Keratinocyte (primary cell): ENCODE measurements around the gene METTL5. TPM values are rescaled to one million over a fixed set of nuclear protein-coding genes. Genes with fewer than 3 reads are reported as not detected.
"Not testable (repeated sequence)": the region's sequence is repeated elsewhere in the genome, so short reads cannot be mapped to it uniquely, and the experiment has no call there.

Source experiments
- DNase-seq: peaks from one replicate; pipeline ENCODE4 v3.0.0-alpha.2; 2011; ENCODE audit warnings: low read depth, missing footprints, low spot score
- FAIRE-seq: peaks from 2 replicates; lab custom pipeline; 2011; peaks lifted over from hg19 to GRCh38; lab: Jason Lieb, UNC
- H2AFZ ChIP-seq: 2 replicates; pipeline ENCODE4 v1.6.0; 2012; ENCODE audit warnings: low read length, control low read depth, inconsistent platforms; ENCODE audit not compliant: control insufficient read depth
- H3K27ac ChIP-seq: 2 replicates; pipeline ENCODE4 v1.5.1; 2011; ENCODE audit warnings: low read length; ENCODE audit not compliant: control insufficient read depth, insufficient read depth
- H3K27me3 ChIP-seq: 3 replicates; pipeline ENCODE4 v1.6.0; 2011; ENCODE audit warnings: low read length; ENCODE audit not compliant: control insufficient read depth, insufficient read depth; ENCODE audit errors: extremely low read depth
- H3K36me3 ChIP-seq, 2 experiments: 2 replicates in 1 of 2; 3 replicates in 1 of 2; pipeline ENCODE4 v1.5.1; 2011; ENCODE audit warnings: low read length in 2 of 2, mild to moderate bottlenecking in 1 of 2; ENCODE audit not compliant: control insufficient read depth in 2 of 2, insufficient read depth in 2 of 2; ENCODE audit errors: extremely low read depth in 1 of 2
- H3K4me1 ChIP-seq: 3 replicates; pipeline ENCODE4 v1.5.1; 2011; ENCODE audit warnings: low read length; ENCODE audit not compliant: control insufficient read depth, insufficient read depth; ENCODE audit errors: extremely low read depth
- H3K4me2 ChIP-seq: 3 replicates; pipeline ENCODE4 v1.6.0; 2011; ENCODE audit warnings: low read depth, low read length; ENCODE audit not compliant: control insufficient read depth, insufficient read depth; ENCODE audit errors: extremely low read depth
- H3K4me3 ChIP-seq, 3 experiments: fragments of 200-600 bp in 1 of 3; sonication (generic) in 1 of 3; 2 replicates in 2 of 3; 3 replicates in 1 of 3; pipeline ENCODE4 v1.5.1; 2011 to 2016; ENCODE audit warnings: low read length in 3 of 3, mild to moderate bottlenecking in 3 of 3, control low read depth in 2 of 3, inconsistent platforms in 1 of 3, low read depth in 1 of 3, mixed read lengths in 1 of 3, mixed run types in 1 of 3, moderate library complexity in 1 of 3; ENCODE audit not compliant: control insufficient read depth in 2 of 3, insufficient read depth in 2 of 3; ENCODE audit errors: extremely low read depth in 1 of 3
- H3K79me2 ChIP-seq: 2 replicates; pipeline ENCODE4 v1.6.0; 2012; ENCODE audit warnings: low read length; ENCODE audit not compliant: control insufficient read depth, insufficient read depth
- H3K9ac ChIP-seq: 3 replicates; pipeline ENCODE4 v1.6.0; 2011; ENCODE audit warnings: low read length; ENCODE audit not compliant: control insufficient read depth, insufficient read depth; ENCODE audit errors: extremely low read depth
- H3K9me1 ChIP-seq: 3 replicates; pipeline ENCODE4 v1.6.0; 2011; ENCODE audit warnings: low read length; ENCODE audit not compliant: control insufficient read depth, insufficient read depth; ENCODE audit errors: extremely low read depth
- H3K9me3 ChIP-seq: 2 replicates; pipeline ENCODE4 v1.5.1; 2012; ENCODE audit warnings: low read depth, low read length; ENCODE audit not compliant: control insufficient read depth
- H4K20me1 ChIP-seq: 3 replicates; pipeline ENCODE4 v1.6.0; 2011; ENCODE audit warnings: low read length; ENCODE audit not compliant: control insufficient read depth, insufficient read depth; ENCODE audit errors: extremely low read depth
- EZH2 ChIP-seq: IDR thresholded peaks from one replicate; pipeline ENCODE4 v1.6.1; 2012; ENCODE audit warnings: inconsistent platforms, mild to moderate bottlenecking, low read length, moderate library complexity
- dilution Hi-C: fragments of 300-500 bp; cut with MboI; formaldehyde crosslinking; loops from one replicate; pipeline ENCODE4 v1.7.0; 2020; ENCODE audit warnings: low sequenced_read_pairs; ENCODE audit not compliant: extremely low pct_ligation_motif_present
- polyA plus RNA-seq, 5 experiments: library from polyadenylated mRNA; depleted of rRNA in 3 of 5; stranded (reverse) in 3 of 5; stranded (forward) in 1 of 5; unstranded in 1 of 5; fragments of >200 nt; gene quantifications; 1 replicate in 1 of 5; 2 replicates in 3 of 5; 3 replicates in 1 of 5; pipeline versions ENCODE4 v1.2.1 to v1.2.3, GENCODE V29; 2011 to 2012; ENCODE audit warnings: missing spikeins in 2 of 5, low read depth in 1 of 5, low replicate concordance in 1 of 5
- TF ChIP-seq, protein P1 (sequence below), 3 experiments: IDR thresholded peaks in 1 of 3; conservative IDR thresholded peaks in 1 of 3; optimal IDR thresholded peaks in 1 of 3; 2 replicates in 2 of 3; 3 replicates in 1 of 3; pipeline versions ENCODE3 to v1.5.1; 2011; ENCODE audit warnings: low read length in 3 of 3, mild to moderate bottlenecking in 3 of 3, moderate library complexity in 2 of 3, control low read depth in 1 of 3, inconsistent platforms in 1 of 3; ENCODE audit not compliant: insufficient read depth in 2 of 3; ENCODE audit errors: extremely low read depth in 1 of 3

The METTL5 gene
- polyA plus RNA-seq, 1 donor (not counting 4 experiments of a cell fraction or from before 2014, with no cell fraction given): 119 TPM

- Histone ChIP-seq H3K4me3 (no peak overlapping the region), H3K9me3 (no peaks in the 10 kb centered on the region), H3K9ac (no peak overlapping the region), H3K9me1 (no peaks in the 10 kb centered on the region), H3K4me2 (no peak overlapping the region), H3K79me2 (peaks cover 23% of the 10 kb centered on the region), H2AFZ (no peak overlapping the region), H3K27me3 (no peaks in the 10 kb centered on the region), H3K27ac (no peak overlapping the region), H3K4me1 (no peaks in the 10 kb centered on the region), H4K20me1 (no peaks in the 10 kb centered on the region), H3K36me3 (no peaks in the 10 kb centered on the region)
- dilution Hi-C loops: no loop called here
- no peak for DNase-seq
- peak; percentile 69 for FAIRE-seq
- TF ChIP-seq, protein P1, sequence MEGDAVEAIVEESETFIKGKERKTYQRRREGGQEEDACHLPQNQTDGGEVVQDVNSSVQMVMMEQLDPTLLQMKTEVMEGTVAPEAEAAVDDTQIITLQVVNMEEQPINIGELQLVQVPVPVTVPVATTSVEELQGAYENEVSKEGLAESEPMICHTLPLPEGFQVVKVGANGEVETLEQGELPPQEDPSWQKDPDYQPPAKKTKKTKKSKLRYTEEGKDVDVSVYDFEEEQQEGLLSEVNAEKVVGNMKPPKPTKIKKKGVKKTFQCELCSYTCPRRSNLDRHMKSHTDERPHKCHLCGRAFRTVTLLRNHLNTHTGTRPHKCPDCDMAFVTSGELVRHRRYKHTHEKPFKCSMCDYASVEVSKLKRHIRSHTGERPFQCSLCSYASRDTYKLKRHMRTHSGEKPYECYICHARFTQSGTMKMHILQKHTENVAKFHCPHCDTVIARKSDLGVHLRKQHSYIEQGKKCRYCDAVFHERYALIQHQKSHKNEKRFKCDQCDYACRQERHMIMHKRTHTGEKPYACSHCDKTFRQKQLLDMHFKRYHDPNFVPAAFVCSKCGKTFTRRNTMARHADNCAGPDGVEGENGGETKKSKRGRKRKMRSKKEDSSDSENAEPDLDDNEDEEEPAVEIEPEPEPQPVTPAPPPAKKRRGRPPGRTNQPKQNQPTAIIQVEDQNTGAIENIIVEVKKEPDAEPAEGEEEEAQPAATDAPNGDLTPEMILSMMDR (optimal IDR thresholded peaks at IDR 0.05 in 1 of 3, IDR thresholded peaks at IDR 0.05 in 1 of 3, conservative IDR thresholded peaks at IDR 0.05 in 1 of 3; ENCODE audit: extremely low read depth in 1 of 3, insufficient read depth in 2 of 3, low read length in 3 of 3): no peak
- TF ChIP-seq EZH2: no peak
These were observed 28.4 kb upstream of the METTL5 start for GRCh38 chr2:169853041-169853668.

GRCh38 chr2:169849710-169850109, 25.0 kb upstream of the METTL5 start:
- no peak for FAIRE-seq
- H3K9me3 ChIP-seq: no peaks in the 10 kb centered on the region

DNA sequence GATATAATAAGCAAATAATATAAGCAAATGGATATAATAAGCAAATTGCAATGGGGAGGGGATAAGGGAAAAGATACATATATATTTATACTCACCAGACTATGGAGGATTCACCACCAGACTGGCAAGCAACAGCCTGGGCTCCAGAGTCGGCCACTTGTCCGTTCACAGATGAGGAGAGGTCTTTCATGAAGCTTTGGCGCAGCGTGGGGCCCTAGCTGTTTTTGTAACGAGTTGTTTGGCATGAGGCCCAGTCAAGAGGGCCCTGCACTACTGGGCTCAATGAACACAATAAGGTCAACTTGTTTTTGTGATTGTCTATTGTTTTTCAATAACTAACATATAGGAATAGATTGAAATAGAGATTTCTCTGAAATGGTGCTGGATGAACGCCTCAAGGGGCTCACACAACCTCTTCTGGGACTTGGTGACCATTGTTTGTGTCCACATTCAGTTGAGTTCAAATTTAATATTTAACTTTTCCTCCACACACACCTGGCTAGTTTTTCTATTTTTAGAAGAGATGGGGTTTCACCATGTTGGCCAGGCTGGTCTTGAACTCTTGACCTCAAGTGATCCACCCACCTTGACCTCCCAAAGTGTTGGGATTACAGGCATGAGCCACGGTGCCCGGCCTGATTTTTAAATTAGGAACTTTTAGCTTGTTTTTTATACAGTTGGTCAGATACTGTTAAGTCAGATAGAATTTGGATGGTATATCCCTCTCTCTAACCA, 24.4 kb upstream of the METTL5 start:
- H3K36me3 ChIP-seq, H3K27me3 ChIP-seq, H2AFZ ChIP-seq, H3K4me1 ChIP-seq, DNase-seq, H3K4me3 ChIP-seq, H3K27ac ChIP-seq, H4K20me1 ChIP-seq, dilution Hi-C loops, H3K9me3 ChIP-seq, H3K9me1 ChIP-seq, FAIRE-seq, H3K9ac ChIP-seq, H3K4me2 ChIP-seq: not testable (repeated sequence)
- H3K79me2 ChIP-seq: peaks cover 35% of the 10 kb centered on the region

More at GRCh38 chr2:169849710-169850109, 25.0 kb upstream of the METTL5 start:
- DNase-seq: no peak
- H3K4me3 ChIP-seq: no peak overlapping the region
- no peaks in the 10 kb centered on the region for H3K9me1 ChIP-seq
- H3K79me2 ChIP-seq: peaks cover 33% of the 10 kb centered on the region
- dilution Hi-C loops: no loop called here
- no peaks in the 10 kb centered on the region for H4K20me1 ChIP-seq
- H3K4me1 ChIP-seq: no peaks in the 10 kb centered on the region
- H3K27ac ChIP-seq: no peak overlapping the region
- TF ChIP-seq EZH2: no peak
- TF ChIP-seq, protein P1 (optimal IDR thresholded peaks at IDR 0.05 in 1 of 3, IDR thresholded peaks at IDR 0.05 in 1 of 3, conservative IDR thresholded peaks at IDR 0.05 in 1 of 3; ENCODE audit: extremely low read depth in 1 of 3, insufficient read depth in 2 of 3, low read length in 3 of 3): no peak
- no peak overlapping the region for H3K4me2 ChIP-seq
- no peaks in the 10 kb centered on the region for H3K27me3 ChIP-seq
- no peaks in the 10 kb centered on the region for H3K36me3 ChIP-seq
- H3K9ac ChIP-seq: no peak overlapping the region
- no peak overlapping the region for H2AFZ ChIP-seq
